Stimulated activated CD8-positive, alpha-beta memory T cell treated with anti-CD3 and anti-CD28 coated beads, Interleukin-7, amount 100 ng/mL, for 4 hours (primary cell): Measurements from ENCODE around the gene NIPAL1.
"Not testable (repeated sequence)": the region's sequence is repeated elsewhere in the genome, so short reads cannot be mapped to it uniquely, and the experiment has no call there.

Experiments used
- DNase-seq, 2 donors: peaks; one replicate each; pipeline ENCODE4 v3.0.0-alpha.2; 2020; ENCODE audit warnings: low read depth in 2 of 2

Gene NIPAL1

GRCh38 chr4:48016141-48017107 is at the start of gene NIPAL1, which contains the start of gene CNGA1:
TSS of gene NIPAL1 (plus strand) at chr4:48016772. CDS start at chr4:48016840, 68 bp downstream.
TSS of gene CNGA1 (minus strand) at chr4:48016681. CDS start at chr4:47952689, 63,992 bp downstream.
- peak; percentile 39 to 70 for DNase-seq

GRCh38 chr4:47968847-47969246 is 47.7 kb upstream of the NIPAL1 start:
- DNase-seq: no peak

- DNase-seq: no peak
These were observed 44.4 kb upstream of the NIPAL1 start for GRCh38 chr4:47972181-47972580.

GRCh38 chr4:47972721-47973120 is 43.9 kb upstream of the NIPAL1 start:
- no peak for DNase-seq

GRCh38 chr4:47974566-47974965 is 42.0 kb upstream of the NIPAL1 start:
- DNase-seq: no peak

- DNase-seq: no peak
These were observed 26.4 kb upstream of the NIPAL1 start for GRCh38 chr4:47990145-47990544.

GRCh38 chr4:47992475-47992874 is 24.1 kb upstream of the NIPAL1 start:
- not testable (repeated sequence) for DNase-seq

- DNase-seq: no peak
These were observed 20.6 kb upstream of the NIPAL1 start for GRCh38 chr4:47996021-47996420.

- DNase-seq: no peak
These were observed 14.3 kb upstream of the NIPAL1 start for GRCh38 chr4:48002267-48002666.

- peak in 1 of 2 donors; percentile 16 for DNase-seq
These were observed 13.0 kb upstream of the NIPAL1 start for GRCh38 chr4:48003568-48003967.

- no peak for DNase-seq
These were observed 10.8 kb upstream of the NIPAL1 start for GRCh38 chr4:48005781-48006180.

- DNase-seq: no peak
These were observed 8.5 kb upstream of the NIPAL1 start for GRCh38 chr4:48008021-48008596.

- DNase-seq: not testable (repeated sequence)
These were observed 5.7 kb upstream of the NIPAL1 start for GRCh38 chr4:48010906-48011305.

- no peak for DNase-seq
These were observed 4.8 kb upstream of the NIPAL1 start for GRCh38 chr4:48011722-48012121.

GRCh38 chr4:48012824-48013223 is 3.7 kb upstream of the NIPAL1 start:
- no peak for DNase-seq

GRCh38 chr4:48015216-48015615 is 1.4 kb upstream of the NIPAL1 start:
- no peak for DNase-seq

- no peak for DNase-seq
These were observed 894 bp upstream of the NIPAL1 start for GRCh38 chr4:48015678-48016077.

- DNase-seq: peak; percentile 40 to 57
These were observed 568 bp downstream of the NIPAL1 start for GRCh38 chr4:48017108-48017571.

- DNase-seq: no peak
These were observed 1.5 kb downstream of the NIPAL1 start for GRCh38 chr4:48018112-48018511.

GRCh38 chr4:48021100-48021499 is 4.5 kb downstream of the NIPAL1 start:
- no peak for DNase-seq

GRCh38 chr4:48022192-48022799 is 5.7 kb downstream of the NIPAL1 start:
- DNase-seq: no peak

- no peak for DNase-seq
These were observed 8.0 kb downstream of the NIPAL1 start for GRCh38 chr4:48024522-48024921.
